Ramos (cell line): ENCODE measurements around the gene MGST2.
"Not testable (repeated sequence)": the region's sequence is repeated elsewhere in the genome, so short reads cannot be mapped to it uniquely, and the experiment has no call there.

Experiments
- in situ Hi-C: fragments of 300-500 bp; cut with MboI; formaldehyde crosslinking; loops from one replicate; pipeline ENCODE4 v1.14.3; 2022; ENCODE audit warnings: low sequenced_read_pairs; ENCODE audit not compliant: unreplicated experiment

The MGST2 gene

DNA sequence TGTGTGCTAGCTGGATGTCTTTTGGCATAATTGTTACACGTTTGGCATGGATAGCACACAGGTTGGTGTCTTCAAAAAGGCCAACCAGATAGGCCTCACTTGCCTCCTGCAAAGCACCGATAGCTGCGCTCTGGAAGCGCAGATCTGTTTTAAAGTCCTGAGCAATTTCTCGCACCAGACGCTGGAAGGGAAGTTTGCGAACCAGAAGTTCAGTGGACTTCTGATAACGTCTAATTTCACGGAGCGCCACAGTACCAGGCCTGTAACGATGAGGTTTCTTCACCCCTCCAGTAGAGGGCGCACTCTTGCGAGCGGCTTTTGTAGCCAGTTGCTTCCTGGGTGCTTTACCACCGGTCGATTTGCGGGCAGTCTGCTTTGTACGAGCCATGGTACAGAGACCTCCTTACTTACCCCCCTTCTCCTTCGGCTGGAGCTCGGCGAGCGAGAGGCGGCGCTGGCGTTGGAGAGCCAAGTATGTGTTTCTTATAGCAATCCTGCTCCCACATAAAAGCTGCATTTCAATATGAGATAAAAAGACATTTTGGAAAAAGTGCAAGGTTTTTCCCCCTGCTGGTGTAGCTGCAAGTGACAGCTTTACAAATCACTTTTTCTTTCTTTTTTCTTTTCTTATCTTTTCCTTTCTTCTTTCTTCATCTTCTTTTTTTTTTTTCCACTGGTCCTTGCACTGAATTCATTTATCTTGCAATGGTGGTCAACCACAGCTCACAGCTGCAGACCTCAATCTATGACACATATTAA is 32.7 kb downstream of the MGST2 start:
- in situ Hi-C loops: not testable (repeated sequence)

DNA sequence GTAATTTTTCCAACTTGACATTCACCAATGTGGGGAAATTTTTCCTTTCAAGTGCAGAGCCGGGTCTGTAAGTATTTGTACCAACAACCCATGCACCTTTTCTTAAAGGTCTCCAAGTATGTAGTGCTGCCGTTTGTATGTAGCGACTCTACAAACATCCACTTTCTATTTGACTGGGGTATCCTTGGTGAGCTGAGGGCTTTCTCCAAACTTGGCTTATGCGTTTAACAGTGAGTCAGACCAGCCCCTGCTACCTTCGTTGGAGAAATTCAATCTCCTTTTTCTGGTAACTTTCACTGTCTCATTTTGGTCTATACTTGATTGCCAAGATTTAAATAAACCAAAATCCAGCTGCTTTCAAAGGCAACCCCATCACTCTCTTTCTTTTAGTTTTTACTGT is 34.9 kb downstream of the MGST2 start:
- in situ Hi-C loops: no loop called here

DNA sequence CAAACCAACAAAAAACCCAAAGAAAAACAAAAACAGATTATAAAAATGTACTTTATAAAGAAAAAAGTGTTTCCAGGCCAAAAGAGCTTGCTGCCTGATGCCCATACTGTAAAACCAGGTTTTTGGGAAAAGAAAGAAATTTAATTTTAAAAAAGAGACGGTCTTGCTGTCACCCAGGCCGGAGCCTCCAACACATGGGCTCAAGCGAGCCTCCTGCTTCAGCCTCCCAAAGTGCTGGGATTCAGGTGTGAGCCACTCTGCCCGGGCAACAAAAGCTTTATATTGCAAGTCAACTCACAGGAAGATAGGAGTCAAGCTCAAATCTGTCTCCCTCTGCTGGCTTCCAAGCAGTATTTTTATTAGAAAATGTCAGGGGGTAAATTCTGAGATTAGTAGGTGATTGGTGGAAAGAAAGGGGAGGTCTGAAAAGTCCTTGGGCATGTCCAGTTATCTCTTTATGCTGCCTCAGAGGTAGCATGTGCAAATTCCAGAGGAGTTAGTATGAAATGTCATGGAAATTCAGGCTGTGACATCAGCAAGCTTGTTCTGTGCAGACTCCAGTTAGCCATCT is 39.4 kb downstream of the MGST2 start:
- in situ Hi-C loops: no loop called here

DNA sequence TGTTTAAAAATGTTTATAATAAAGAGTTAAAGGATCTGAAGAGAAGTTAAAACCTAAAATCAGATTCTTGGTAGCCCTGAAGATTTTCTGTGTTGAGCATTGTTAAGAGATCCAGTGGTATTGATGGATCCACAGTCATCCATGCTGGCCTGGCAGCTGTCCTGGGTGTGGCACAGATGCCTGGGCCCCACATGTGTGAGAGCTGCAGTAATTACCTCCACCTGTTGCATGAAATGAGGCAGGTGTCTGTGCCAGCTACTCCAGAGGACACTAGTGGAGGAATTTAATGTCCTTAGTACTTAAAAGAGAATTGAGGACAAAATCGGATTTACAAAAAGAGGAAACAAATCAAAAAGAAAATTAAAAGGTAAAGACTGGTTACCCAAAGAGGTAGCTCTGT is 44.0 kb downstream of the MGST2 start:
- in situ Hi-C loops: no loop called here

DNA sequence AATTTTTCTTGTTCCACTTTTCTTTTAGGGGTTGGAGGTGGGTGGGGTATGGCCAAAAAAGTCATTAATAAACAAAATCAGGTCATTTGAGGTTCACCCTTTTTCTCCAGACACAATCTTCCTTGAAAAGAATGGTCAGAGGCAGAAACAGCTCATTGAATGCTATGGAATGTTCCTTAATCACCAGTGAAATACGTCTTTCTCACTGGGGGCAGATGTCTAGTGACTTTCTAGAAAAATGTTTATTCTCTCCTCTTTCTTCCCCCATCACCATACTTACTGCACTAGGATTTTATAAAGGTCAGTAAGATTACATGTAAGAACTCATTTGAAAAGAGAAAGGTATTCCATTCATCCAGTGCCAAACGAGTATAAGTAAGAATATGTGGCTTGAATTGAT is 44.5 kb downstream of the MGST2 start:
- in situ Hi-C loops: no loop called here

DNA sequence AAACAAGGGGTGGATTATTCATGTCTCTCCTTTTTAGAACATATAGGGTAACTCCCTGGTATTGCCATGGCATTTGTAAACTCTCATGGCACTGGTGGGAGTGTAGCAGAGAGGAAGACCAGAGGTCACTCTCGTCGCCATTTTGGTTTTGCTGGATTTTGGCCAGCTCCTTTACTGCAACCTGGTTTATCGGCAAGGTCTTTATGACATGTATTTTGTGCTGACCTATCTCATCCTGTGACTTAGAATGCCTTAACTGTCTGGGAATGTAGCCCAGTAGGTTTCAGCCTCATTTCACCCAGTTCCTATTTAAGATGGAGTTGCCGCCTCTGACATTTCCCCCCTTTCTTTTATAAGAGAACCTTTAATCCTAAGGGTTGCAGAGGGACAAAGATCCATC is 45.8 kb downstream of the MGST2 start:
- in situ Hi-C loops: no loop called here

DNA sequence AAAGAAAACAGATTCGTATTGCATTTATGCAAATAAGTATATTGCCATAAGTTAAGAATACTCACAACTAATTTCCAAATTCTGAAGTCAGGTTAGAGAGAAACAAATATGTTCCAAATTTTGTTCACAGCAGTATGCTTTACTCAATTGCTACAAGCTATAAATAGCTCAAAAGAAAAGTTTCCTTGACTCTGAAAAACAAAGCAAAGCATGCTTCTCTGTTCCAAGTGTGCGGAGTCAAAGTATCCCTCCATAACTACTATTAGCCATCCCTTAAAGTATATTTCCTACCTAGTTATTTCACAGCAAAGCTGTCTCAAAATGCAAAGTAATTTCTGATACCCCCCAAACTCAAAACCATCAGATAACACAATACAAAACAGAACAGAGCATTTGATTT is 47.3 kb downstream of the MGST2 start:
- in situ Hi-C loops: no loop called here

DNA sequence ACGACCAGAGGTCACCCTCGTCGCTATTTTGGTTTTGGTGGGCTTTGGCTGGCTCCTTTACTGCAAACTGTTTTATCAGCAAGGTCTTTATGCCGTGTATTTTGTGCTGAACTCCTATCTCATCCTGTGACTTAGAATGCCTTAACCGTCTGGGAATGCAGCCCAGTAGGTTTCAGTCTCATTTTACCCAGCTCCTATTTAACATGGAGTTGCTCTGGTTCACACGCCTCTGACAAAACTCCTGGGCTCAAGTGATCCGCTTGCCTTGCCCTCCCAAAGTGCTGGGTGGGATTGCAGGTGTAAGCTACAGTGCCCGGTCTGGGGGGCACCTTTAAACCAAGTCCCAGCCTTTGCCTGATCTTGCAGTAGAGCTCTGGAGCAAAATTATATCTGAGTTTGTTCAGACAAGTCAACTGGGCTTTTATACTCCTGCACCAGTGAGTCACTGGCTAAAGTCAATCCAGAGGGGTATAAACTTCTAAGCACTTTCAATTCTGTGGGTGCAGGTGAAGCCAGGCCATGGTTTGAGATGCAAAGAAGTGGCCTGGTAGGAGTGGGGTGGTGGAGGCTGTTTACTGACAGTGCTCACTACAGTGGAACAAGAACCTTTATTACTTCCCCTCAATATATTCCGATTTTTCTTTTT is 50.2 kb downstream of the MGST2 start:
- in situ Hi-C loops: no loop called here

DNA sequence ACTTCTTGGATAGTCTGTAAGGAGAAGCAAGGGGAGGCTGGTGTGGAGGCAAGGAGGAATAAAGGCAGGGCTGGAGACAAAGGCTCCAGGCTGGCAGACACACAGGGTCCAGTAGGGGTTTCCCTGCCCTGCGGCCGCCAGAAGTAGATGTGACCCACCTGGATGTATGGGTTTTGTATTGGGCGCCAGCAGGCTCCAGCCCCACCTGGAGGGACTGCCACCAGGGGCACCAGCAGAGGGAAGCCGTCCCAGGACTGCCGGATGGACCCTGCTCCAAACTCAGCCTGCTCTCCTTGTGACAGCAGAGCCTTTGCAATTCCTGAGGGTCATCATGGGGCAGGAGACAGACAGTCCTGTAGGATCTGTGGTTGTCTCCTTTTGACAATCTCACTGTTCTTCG is 52.7 kb downstream of the MGST2 start:
- in situ Hi-C loops: no loop called here

DNA sequence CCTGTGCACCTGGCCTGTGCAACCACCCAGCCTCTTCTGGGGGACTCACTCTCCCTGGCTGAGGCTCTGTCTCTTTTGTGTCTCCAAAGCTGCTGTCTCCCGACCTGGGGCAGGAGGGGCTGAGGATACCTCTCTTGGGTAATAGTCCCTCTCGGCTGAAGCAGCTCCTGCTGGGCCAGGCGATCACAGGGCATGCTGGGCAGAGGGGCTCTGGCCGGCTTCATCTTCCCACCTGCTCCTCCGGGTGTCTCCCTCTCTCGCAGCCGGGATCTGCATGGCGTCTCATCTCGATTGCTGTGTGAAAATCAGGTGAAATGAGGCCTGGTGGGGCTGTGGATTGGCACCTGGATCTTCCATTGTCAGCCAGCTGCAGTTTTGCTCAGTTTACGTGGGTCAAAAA is 53.2 kb downstream of the MGST2 start:
- in situ Hi-C loops: no loop called here

DNA sequence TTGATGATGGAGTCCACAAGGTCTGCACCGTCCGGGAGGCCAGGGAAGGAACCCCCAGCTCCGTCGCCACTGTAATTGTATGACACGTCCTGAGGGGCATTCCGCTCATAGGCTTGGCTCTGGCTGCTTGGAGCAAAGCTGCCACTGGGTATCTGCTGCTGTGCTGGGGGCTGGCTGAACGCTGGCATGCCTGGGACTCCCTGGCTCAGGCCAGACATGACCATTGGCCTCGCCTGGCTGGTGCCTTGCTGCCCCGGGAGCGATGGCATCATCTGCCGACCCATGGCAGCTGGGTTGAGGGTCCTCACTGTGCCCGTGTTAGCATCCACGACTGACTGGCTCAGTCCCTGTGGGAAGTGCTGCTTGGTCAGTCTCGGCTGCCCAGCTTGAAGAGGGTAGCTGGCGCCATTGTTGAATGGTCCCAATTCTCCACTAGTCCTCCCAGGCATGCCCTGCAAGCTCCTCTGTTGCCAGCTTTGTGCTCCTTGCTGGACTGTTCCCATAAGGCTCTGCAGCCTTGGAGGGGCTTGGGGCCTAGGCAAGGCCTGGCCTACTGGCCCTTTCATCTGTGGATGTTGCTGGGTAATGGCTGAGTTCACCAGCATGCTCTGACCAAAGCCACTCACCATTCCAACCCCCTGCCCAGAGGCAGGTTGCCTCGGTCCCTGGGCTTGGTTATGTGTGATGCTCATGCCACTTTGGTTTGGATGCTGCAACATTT is 53.9 kb downstream of the MGST2 start:
- in situ Hi-C loops: no loop called here

DNA sequence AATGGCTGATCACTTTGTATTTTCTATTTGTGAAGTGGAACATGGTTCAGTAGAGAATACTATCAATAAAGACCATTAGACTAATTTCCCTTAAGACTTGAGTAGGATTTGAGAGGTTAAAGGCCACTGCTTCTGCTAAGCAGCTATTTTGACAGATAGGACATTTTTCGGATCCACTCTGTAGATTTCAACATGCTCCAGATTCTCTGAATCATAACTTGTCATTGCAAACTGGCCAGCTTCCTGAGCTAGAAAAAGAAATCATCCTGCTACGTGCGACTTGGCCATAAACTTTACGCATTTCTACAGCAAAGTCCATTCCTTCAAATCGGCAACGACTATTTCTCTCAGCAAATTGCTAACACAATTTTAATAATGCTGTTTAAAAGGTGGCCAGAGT is 55.2 kb downstream of the MGST2 start:
- in situ Hi-C loops: no loop called here

DNA sequence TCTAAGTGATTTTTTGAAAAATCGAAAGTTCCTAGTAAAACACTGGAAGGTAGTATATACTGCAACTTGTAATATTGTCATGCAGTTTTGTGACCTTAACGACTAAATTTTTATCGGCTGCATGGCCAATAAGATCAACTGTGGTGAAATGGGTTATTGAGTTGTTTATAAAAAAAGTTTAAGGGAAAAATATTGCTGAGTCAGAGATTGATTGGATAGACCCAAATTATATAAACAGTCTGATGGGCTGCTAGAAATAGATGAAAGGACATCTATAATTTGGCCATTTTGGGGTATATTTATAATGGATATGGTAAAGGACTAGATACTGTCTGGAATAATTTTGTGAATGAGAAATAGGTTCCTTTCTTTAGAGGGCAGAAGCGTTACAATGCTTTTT is 56.2 kb downstream of the MGST2 start:
- in situ Hi-C loops: no loop called here

DNA sequence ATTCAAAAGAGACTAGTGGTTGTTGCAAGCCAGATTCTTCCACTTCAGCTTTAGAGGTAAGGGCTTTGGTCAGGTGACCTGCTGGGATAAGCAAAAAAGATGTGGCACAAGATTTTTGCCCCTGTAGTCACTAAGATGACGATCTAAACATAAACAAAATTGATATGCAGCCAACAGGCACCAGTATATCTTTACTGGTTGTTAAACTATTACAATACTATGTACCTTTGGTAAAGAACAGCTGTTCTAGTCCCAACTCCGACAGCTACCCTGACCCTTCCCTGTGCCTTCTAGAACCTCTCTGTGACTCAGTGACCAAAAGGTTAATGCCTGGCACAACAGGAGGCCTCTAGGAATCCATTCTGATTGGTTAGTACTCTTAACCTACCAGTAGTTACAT is 59.6 kb downstream of the MGST2 start:
- in situ Hi-C loops: no loop called here

DNA sequence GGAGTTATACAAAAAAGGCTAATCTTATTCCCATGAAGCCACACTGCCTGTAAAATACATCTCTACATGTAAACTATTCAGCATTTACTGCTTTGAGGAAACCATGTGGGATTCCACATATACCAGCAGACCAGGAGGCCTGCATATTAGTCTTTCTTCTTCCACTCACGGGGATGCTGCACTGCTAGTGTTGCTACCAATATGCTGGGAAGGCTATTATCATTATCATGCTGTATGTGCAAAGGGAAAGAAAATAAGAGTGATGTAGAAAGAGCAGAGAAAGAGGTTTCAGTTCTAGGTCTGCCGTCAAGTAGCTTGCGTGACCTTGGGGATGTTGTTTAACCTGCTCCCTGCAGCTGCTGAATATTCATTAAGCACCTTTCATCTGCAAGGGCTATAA is 61.0 kb downstream of the MGST2 start:
- in situ Hi-C loops: no loop called here

DNA sequence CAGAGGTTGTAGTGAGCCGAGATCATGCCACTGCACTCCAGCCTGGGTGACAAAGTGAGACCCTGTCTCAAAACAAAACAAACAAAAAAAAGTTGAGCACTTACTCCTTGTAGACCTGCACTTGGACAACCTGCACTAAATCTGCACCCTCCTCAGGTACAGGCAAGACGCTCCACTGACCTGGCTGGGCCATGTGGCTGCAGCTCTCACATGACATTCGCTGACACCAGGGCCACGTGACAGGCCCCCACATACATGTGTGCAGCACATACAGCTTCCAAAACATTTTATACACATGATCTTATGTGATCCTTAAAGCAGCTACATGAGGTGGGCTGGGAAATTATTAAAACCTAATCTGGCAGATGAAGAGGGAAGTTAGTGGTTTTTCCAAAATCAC is 62.5 kb downstream of the MGST2 start:
- in situ Hi-C loops: no loop called here

DNA sequence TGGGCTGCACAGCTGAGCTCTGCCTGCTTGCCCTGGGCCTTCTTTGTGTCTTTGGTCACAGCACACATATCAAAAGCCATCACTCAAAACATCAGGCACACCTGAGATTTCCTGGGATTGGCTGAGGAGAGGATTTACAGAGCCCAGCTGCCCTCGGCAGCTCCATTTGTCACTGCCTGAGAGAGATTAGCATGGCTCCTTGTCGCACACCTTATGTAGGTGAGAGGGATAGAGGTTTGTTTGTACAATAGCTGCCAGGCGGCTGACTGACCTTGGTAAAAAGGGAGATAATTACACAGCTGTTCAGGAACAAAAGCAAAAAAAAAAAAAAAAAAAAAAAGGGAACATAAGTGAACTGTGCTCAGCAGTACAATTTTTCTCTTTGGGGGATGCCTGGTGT is 63.2 kb downstream of the MGST2 start:
- in situ Hi-C loops: no loop called here

DNA sequence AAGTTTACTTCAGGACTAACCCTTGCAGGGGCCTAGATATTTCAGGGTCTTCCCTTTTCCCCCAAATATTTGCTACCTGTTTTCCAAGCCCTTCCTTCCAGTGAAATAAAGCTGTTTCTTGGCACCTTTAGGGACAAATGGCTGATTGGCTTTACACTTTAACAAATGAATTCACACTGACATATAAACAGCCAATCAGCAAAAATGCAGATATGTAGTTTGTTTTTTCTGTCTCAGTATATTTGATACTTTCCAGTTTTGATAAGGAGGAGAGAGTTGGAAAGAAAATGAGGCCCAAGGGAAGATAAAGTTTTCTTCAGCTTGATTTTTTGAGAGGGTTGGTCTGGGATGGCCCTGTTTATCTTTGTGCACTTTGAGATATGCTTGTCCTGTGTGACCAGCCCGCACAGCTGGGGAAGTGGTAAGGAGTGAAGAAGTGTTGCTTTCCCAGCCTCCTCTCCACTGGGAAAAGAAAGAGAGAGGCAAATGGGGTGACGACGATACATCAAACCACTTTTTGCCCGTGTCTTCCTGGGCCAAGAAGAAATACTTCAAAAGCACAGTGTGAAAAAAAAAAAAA is 67.5 kb downstream of the MGST2 start:
- in situ Hi-C loops: no loop called here

DNA sequence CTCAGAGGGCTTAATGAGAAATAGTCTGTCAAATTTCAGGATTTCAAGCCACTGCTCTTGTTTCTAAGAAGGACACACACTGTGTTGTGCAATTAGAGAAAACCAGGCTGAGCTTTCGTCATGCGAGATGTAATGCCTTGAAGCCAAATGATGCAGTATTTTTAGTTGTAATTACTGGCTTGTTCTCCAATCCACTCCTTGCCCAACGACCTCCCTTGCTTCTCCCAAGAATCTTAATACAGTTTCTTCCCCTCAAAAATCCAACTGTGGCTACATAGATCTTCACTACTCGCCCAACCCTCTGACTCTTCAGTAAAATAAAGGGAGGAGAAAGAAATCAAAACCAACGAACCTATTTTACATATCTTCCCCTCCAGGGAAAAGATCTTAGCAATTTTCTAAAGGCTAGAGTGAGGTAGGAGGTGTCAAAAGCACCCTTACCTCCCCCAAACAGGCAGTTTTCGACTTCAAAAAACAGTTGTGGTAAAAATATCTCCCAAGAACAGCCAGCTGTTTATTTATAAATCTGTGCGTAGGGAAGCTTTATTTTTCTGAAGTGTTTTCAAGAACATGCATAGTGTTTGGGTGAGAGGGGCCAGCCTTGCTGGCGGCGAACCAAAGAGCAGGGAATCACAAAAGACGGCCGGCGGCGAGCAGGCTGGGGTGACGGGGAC is 68.7 kb downstream of the MGST2 start:
- in situ Hi-C loops: no loop called here

DNA sequence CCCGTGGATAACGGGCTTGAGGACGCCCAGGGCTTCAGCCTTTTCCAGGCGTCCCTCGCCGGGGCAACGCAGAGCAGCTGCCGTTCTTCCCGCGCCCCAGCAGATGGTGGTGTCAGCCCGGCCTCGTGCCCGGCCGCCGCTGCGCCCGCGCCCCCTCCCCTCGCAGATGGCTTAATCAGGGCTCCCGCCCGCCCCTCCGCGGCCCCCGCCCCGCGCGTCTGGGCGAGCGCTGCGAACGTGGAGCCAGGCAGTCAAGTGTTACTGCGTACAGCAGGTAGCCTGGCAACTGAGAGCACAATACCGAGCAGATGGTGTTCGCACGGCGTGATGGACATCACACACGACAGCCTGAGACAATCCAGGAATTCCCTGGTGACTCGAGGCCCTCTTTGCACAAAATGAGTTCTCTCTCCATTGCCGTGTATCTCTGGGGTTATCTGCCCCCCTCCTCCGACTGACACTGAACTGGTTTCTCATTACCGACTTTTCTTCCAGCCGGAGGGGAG is 69.3 kb downstream of the MGST2 start:
- in situ Hi-C loops: no loop called here
